Psoas muscle (tissue), 8 donors: ENCODE measurements around the gene VAV2. TPM values are rescaled to one million over a fixed set of nuclear protein-coding genes. Genes with fewer than 3 reads are reported as not detected.
A peak's percentile ranks its signal among the peaks of the same experiment; 100 is the strongest.

Experiments
- ATAC-seq, 4 donors: fragments of 200-7000 bp; cut with Tn5 transposase; one replicate each; pipeline ENCODE4 v1.9.1; 2020; ENCODE audit warnings: moderate library complexity in 3 of 4, mild to moderate bottlenecking in 2 of 4
- DNase-seq, 2 donors: peaks; one replicate each; pipeline ENCODE4 v3.0.0-alpha.2; 2020
- H3K27ac ChIP-seq: fragments of 200-600 bp; one replicate; pipeline ENCODE4 v1.8.0; 2022
- H3K27me3 ChIP-seq, 3 donors: fragments of 200-600 bp in 1 of 3; one replicate each; pipeline versions ENCODE4 v1.6.1 to v1.8.0; 2013 to 2022; ENCODE audit warnings: low read length in 2 of 3, mild to moderate bottlenecking in 2 of 3, moderate library complexity in 1 of 3; ENCODE audit not compliant: insufficient read depth in 3 of 3
- H3K36me3 ChIP-seq, 2 donors: fragments of 200-600 bp in 1 of 2; one replicate each; pipeline versions ENCODE4 v1.6.1 to v1.8.0; 2013 to 2022; ENCODE audit warnings: low read depth in 1 of 2, mild to moderate bottlenecking in 1 of 2, moderate library complexity in 1 of 2; ENCODE audit not compliant: insufficient read depth in 1 of 2
- H3K4me1 ChIP-seq: fragments of 200-600 bp; one replicate; pipeline ENCODE4 v1.8.0; 2022
- H3K4me3 ChIP-seq: fragments of 200-600 bp; one replicate; pipeline ENCODE4 v1.8.0; 2022; ENCODE audit warnings: mild to moderate bottlenecking
- H3K9me3 ChIP-seq: fragments of 200-600 bp; one replicate; pipeline ENCODE4 v1.8.0; 2022
- CTCF ChIP-seq: fragments of 200-600 bp; IDR thresholded peaks from one replicate; pipeline ENCODE4 v1.8.0; 2022; ENCODE audit warnings: antibody characterized with exemption
- WGBS, 3 donors: extraction: QIAGEN DNeasy Blood & Tissue Kit; methylation state at CpG; one replicate each; pipeline versions ENCODE4 v1.1.6 to v1.1.7; 2013; 5-methylcytosine and 5-hydroxymethylcytosine counted together
- intact Hi-C, 2 donors: fragments of 100-400 bp; cut with DNase I; formaldehyde crosslinking; loops; one replicate each; pipeline versions ENCODE4 v1.11.0 to v1.14.2; 2022
- polyA plus RNA-seq, 3 donors: library from polyadenylated mRNA; stranded (reverse); fragments of 200-250 nt; gene quantifications; one replicate each; pipeline ENCODE4 v1.2.3, GENCODE V29; 2013
- total RNA-seq, 4 donors: library from RNA; stranded (reverse); fragmentation: NEBNext Ultra II Directional in 2 of 4; extraction: Animal tissue kit (Norgen Biotek cat#: 25700) in 2 of 4; gene quantifications; one replicate each; pipeline versions ENCODE4 v1.2.1 to v1.2.4, GENCODE V29; 2021 to 2023
- donor health status: healthy with polysubstance abuse.
- donor health status: DM: no; HTN: no; CAD: no; lungs with moderate emphysema.
- donor health status: Bipolar disorder and iron deficiency.
- donor health status: healthy.
- donor health status: DM: yes; HTN: yes; CAD: no.
- donor health status: DM: no; HTN: no; CAD: no.
- donor health status: DM: no; HTN: no; CAD: no.
- donor health status: DM: yes; HTN: yes; CAD: no.

Gene VAV2
- total and polyA plus RNA-seq, 7 donors: 0.70 to 2.9 (median 1.4) TPM

GRCh38 chr9:133780404-133780945 is 211.6 kb downstream of the VAV2 start:
- no peaks in the 10 kb centered on the region for H3K36me3 ChIP-seq
- ATAC-seq (no peak), DNase-seq (peak in 1 of 2 donors; percentile 29)
- no peak for TF ChIP-seq CTCF
- H3K4me1 ChIP-seq: no peaks in the 10 kb centered on the region
- 91 to 98% (median 96%) methylated on average over 13 to 15 of the region's 15 CpGs for WGBS, 3 donors
- no peak overlapping the region for H3K4me3 ChIP-seq
- intact Hi-C loops: no loop called here
- H3K27me3 ChIP-seq: no peaks in the 10 kb centered on the region
- H3K27ac ChIP-seq: no peak overlapping the region
- no peaks in the 10 kb centered on the region for H3K9me3 ChIP-seq

GRCh38 chr9:133779516-133780403 is 212.4 kb downstream of the VAV2 start:
- no peaks in the 10 kb centered on the region for H3K9me3 ChIP-seq
- no peak for TF ChIP-seq CTCF
- DNase-seq: peak; percentile 9 to 45
- no peaks in the 10 kb centered on the region for H3K36me3 ChIP-seq
- no peak overlapping the region for H3K27ac ChIP-seq
- ATAC-seq: no peak
- H3K4me1 ChIP-seq: no peaks in the 10 kb centered on the region
- 93 to 95% (median 95%) methylated on average over 19 of the region's 19 CpGs for whole genome bisulfite sequencing, 3 donors
- H3K27me3 ChIP-seq: no peaks in the 10 kb centered on the region
- no peak overlapping the region for H3K4me3 ChIP-seq
- intact Hi-C loops: no loop called here

- no peak for TF ChIP-seq CTCF
- no peaks in the 10 kb centered on the region for H3K4me1 ChIP-seq
- intact Hi-C loops: no loop called here
- H3K27ac ChIP-seq: no peak overlapping the region
- no peaks in the 10 kb centered on the region for H3K36me3 ChIP-seq
- H3K27me3 ChIP-seq: no peaks in the 10 kb centered on the region
- no peaks in the 10 kb centered on the region for H3K9me3 ChIP-seq
- ATAC-seq (no peak), DNase-seq (peak; percentile 0 to 8)
- no peak overlapping the region for H3K4me3 ChIP-seq
- WGBS, 3 donors: 88 to 97% (median 90%) methylated on average over 8 of the region's 8 CpGs
These were observed 213.0 kb downstream of the VAV2 start for GRCh38 chr9:133779081-133779480.

GRCh38 chr9:133778336-133779013 is 213.6 kb downstream of the VAV2 start:
- Histone ChIP-seq H3K4me3 (no peak overlapping the region), H3K27me3 (no peaks in the 10 kb centered on the region), H3K9me3 (no peaks in the 10 kb centered on the region), H3K27ac (no peak overlapping the region), H3K4me1 (no peaks in the 10 kb centered on the region), H3K36me3 (no peaks in the 10 kb centered on the region)
- TF ChIP-seq CTCF: no peak
- WGBS, 3 donors: 91 to 94% (median 92%) methylated on average over 17 to 20 of the region's 20 CpGs
- intact Hi-C loops: no loop called here
- ATAC-seq (no peak), DNase-seq (peak; percentile 5 to 27)
